HG03095 (cell line): ENCODE measurements around the gene CNST.
A peak's percentile ranks its signal among the peaks of the same experiment; 100 is the strongest.
"Not testable (repeated sequence)": the region's sequence is repeated elsewhere in the genome, so short reads cannot be mapped to it uniquely, and the experiment has no call there.

Experiments used
- ATAC-seq: cut with Tn5 transposase; IDR thresholded peaks from one replicate; pipeline ENCODE4 v1.9.1; 2021; ENCODE audit warnings: moderate library complexity; ENCODE audit not compliant: unreplicated experiment

The CNST gene

GRCh38 chr1:246618240-246618808 lies 52.1 kb downstream of the CNST start:
- ATAC-seq, result no peak

- no peak for ATAC-seq
These were observed 55.9 kb downstream of the CNST start for GRCh38 chr1:246622035-246622652.

GRCh38 chr1:246624091-246624490 lies 57.8 kb downstream of the CNST start:
- no peak for ATAC-seq

- peak; percentile 91 for ATAC-seq
These were observed 62.8 kb downstream of the CNST start for GRCh38 chr1:246629030-246629429.

GRCh38 chr1:246629976-246630375 lies 63.7 kb downstream of the CNST start:
- peak; percentile 44 for ATAC-seq

GRCh38 chr1:246631426-246631825 lies 65.2 kb downstream of the CNST start:
- no peak for ATAC-seq

GRCh38 chr1:246632281-246633168 lies 66.3 kb downstream of the CNST start:
- ATAC-seq, result no peak

- not testable (repeated sequence) for ATAC-seq
These were observed 68.4 kb downstream of the CNST start for GRCh38 chr1:246634659-246635058.

GRCh38 chr1:246638941-246639655 lies 72.8 kb downstream of the CNST start:
- no peak for ATAC-seq

- ATAC-seq, result no peak
These were observed 73.5 kb downstream of the CNST start for GRCh38 chr1:246639732-246640131.

GRCh38 chr1:246640747-246641146 lies 74.5 kb downstream of the CNST start:
- no peak for ATAC-seq

- ATAC-seq, result no peak
These were observed 75.1 kb downstream of the CNST start for GRCh38 chr1:246641394-246641793.

- no peak for ATAC-seq
These were observed 76.5 kb downstream of the CNST start for GRCh38 chr1:246642719-246643118.

GRCh38 chr1:246647113-246647512 lies 80.9 kb downstream of the CNST start:
- no peak for ATAC-seq

- ATAC-seq, result no peak
These were observed 81.3 kb downstream of the CNST start for GRCh38 chr1:246647513-246647912.

- no peak for ATAC-seq
These were observed 84.9 kb downstream of the CNST start for GRCh38 chr1:246651012-246651695.

GRCh38 chr1:246658567-246658966 lies 92.3 kb downstream of the CNST start:
- no peak for ATAC-seq

GRCh38 chr1:246659594-246660140 lies 93.4 kb downstream of the CNST start:
- no peak for ATAC-seq

GRCh38 chr1:246661451-246661850 lies 95.2 kb downstream of the CNST start:
- ATAC-seq, result no peak

- ATAC-seq, result no peak
These were observed 101.5 kb downstream of the CNST start for GRCh38 chr1:246667773-246668172.
